ENCODE data around the gene C14orf93.

GRCh38 chr14:23035303-23036144, 25.6 kb upstream of the C14orf93 start:
- TF ChIP-seq CTCF (IDR thresholded peaks at IDR 0.05) (peak in 1 of 4 experiments; percentile 48), POLR2A (IDR thresholded peaks at IDR 0.05) (no peak)

Data from uterus (tissue), 2 donors.